CD4-positive, alpha-beta T cell treated with Interleukin-4 for 1 hour (primary cell): ENCODE data around the gene DUSP5.

ENCODE experiments used
- DNase-seq, 2 donors: peaks; one replicate each; pipeline ENCODE4 v3.0.0-alpha.2; 2020 to 2022

DUSP5 gene

DNA sequence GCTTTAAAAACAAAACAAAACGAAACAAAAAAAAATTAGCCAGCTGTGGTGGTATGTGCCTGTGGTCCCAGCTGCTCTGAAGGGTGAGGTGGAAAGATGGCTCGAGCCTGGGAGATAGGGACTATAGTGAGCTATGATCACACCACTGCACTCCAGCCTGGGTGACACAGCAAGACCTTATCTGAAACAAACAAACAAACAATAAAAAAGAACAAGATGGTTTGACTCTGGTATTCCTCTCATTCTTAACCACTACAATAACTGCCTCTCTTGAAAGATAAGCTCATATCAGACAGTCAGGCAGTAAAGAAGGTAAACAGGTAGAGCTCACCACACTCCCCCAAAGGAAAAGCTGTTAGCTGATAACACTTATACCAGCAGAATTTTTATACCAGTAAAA, 14.1 kb upstream of the DUSP5 start:
- no peak for DNase-seq

DNA sequence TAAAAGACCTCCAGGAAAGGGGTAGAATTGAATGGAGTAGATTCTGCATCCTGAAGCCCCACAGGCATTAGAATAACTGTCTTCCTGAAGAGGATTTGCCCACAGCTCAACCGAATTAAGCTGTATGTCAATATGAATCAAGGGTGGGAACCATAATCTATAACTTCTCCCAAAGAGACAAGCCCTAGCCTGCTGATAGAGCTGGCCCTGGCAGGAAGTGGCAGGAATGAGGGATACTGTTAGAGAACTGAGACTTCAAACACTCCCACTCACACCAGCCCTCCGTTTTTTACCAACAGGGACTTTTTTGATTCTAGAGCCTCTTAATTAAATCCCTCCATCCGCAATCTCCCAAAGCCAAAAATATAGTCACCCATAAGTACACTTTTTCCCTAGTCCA, 12.2 kb upstream of the DUSP5 start:
- no peak for DNase-seq

DNA sequence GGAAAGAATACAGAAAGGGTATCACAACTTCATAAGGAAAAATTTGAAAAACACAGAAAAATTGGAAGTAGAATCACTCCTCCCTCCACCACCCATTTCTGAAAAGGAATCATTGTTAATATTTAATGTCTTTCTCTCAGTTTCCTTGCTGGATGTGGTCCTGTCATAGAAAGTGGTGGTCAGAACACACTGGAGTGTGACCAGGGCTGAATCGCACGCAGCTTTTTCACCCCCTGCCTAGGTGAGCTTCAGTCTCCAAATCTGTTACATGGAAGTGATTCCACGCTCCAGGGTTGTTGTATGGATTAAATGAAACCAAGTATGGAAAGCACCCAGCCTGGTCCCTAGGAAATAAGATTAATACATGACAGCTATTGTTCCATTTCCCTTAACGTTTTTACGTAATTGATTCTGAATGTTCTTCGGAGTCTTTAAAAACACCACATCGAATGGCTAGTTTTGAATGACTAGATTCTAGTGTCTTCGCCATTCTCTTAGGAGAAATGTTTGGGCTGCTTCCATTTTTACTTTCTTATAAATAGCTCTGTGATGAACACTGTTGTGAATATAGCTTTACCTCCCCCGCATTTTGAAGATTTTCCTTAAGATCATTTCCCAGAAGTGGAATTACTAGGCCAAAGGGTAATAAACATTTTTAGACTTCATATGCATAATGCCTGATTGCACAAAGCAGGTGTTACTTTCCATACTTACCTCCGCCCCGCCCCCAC, 10.9 kb upstream of the DUSP5 start:
- no peak for DNase-seq

DNA sequence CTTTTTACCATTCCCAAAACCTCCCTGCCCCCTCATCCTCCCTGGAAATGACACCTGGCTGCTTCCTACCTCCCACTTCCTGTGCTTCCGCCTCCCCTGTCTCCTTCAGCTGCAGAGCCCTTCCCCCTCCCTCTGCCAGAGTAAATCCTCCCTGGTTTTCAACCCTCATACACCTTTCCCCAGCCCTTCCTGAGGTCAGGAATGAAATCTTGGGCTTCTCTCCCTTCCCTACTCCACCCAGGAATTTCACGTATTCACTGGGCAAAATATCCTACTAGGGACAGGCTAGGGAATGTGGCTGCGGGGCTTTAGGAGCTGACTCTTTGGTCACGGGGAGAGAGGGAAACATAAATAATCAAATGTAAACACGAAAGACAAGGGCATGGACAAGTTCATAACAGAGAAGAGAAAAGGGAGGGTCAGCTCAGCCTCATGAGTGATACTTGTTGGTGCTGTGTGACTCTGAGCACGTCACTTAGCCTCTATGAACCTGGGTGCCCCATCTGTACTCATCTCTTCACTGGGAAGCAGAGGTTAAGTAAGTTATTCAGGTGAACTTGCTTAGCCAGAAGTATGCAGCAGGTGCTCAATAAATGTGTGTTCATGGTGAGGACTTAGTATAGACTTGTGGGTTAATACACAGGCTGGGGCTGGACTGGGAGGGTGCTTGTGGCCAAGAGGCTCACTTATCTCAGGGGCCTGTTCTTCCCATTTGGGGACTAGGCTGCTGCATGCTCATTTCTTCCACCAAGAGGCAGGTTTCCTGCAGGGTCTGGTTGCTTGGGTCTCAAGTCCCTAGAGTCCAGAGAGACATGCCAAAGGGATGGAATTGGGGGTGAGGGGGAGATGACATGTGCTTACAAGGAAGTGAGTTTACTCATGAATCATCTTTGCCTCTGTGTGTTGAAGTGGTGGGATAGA, 10.0 kb upstream of the DUSP5 start:
- no peak for DNase-seq

DNA sequence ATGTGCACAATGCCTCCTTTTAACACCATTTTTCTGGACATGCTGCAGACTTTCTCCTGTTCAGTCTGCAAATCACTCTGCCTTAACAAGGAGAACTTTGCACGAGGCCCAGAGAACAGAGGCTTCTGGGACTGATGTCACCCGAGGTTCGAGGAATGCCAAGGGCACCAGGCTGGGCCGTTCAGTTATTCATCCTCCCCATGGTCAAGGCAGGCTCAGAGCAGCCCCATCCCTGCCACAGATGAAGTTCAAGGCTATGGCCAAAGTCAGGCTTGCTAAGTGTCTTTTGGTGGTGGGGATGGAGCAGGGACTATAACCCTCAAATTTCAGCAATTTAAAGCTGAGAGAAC, 9.4 kb upstream of the DUSP5 start:
- no peak for DNase-seq

DNA sequence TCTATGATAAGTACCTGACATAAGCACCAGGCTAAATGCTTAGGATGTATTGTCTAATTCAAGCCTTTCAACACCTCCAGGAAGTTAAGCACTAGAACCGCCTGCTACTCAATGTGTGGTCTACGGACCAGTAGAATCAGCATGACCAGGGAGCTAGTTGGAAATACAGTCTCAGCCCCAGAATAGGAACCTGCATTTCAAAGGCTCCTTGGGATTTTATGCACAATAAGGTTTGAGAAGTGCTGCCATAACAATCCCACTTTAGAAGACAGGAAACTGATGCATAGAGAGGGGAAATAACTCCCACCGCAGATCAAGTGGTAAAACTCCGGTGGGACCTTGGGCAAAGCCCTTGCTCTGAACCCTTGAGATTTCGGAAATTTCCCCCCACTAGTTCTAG, 8.8 kb upstream of the DUSP5 start:
- no peak for DNase-seq

GRCh38 chr10:110490640-110491039, 7.1 kb upstream of the DUSP5 start:
- no peak for DNase-seq

DNA sequence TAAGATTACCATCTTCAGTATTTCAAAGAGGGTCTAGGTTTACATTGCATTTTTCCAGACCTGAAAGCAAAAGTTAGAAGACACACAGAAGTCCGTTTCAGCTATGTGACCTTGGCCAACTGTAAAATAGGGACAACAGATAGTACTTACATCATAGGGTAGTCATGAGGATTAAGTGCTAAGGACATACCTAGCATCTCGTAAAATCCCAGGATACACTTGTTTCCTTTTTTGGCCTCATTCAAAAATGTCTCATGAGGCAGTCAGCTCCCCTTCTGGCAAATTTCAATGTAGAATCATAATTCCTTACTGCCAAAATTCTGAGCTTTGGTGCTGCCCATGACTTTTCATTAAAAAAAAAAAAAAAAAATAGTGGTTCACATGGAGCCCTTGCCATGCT, 6.4 kb upstream of the DUSP5 start:
- DNase-seq: no peak

- no peak for DNase-seq
Measured at GRCh38 chr10:110492069-110492822, 5.5 kb upstream of the DUSP5 start.

DNA sequence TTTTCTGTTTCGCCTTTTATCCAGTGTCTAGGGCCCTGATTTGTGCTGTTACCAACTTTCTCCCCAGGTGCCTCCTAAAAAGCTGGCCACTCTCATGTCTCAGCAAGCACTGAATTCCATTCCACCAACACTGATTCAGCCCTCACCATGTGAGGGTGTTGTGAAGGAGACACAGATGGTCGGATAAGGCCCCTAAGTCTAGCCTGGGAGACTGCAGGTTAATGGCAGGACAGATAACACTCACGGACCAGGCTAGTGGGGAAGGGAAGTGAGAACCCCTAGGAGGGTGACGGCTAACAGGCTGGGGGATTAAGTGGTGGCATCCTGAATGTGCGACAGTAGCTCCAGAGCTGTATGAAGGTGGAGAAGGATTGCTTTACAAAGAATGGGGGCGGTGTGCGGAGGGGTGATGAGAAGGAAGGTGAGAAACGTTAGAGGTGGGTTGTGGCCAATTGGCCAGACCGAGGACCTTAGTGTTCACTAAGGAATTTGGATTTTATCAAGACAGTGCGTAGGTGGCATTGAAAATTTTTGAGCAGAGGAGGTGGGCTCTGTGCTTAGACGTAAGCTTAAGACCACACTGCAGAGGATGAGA, 3.8 kb upstream of the DUSP5 start:
- DNase-seq: no peak

GRCh38 chr10:110494532-110494931, 3.2 kb upstream of the DUSP5 start:
- DNase-seq: no peak

GRCh38 chr10:110495731-110496552, 1.8 kb upstream of the DUSP5 start:
- peak; percentile 29 to 39 for DNase-seq

- DNase-seq: peak in 1 of 2 donors; percentile 28
Measured at GRCh38 chr10:110496553-110497437, 912 bp upstream of the DUSP5 start.

DNA sequence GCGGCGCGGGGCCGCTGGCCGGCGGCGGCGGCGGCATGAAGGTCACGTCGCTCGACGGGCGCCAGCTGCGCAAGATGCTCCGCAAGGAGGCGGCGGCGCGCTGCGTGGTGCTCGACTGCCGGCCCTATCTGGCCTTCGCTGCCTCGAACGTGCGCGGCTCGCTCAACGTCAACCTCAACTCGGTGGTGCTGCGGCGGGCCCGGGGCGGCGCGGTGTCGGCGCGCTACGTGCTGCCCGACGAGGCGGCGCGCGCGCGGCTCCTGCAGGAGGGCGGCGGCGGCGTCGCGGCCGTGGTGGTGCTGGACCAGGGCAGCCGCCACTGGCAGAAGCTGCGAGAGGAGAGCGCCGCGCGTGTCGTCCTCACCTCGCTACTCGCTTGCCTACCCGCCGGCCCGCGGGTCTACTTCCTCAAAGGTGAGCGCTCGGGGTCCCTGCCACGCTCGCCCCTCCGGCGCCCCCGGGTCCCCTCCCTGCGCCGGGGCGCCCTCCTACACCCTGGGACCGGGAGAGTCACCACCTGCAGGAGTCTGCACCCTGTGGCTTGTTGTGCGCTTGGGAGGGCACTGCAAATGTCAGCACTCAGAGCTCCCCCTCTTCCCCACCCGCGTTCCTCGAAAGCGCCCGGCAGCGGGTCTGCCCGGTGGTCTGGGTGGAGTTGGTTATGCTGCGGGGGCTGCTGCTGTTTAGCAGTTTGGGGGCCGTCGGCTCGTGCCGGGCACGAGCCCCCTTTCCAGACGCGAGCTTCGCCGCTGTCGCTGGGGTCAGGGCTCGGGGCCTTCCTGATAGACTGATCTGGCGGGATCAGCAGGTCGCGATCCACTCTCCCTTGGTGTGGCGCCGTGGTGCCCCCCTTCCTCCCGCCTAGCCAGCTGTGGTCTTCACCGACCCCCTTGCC, 627 bp downstream of the DUSP5 start:
- DNase-seq: peak; percentile 63 to 65

DNA sequence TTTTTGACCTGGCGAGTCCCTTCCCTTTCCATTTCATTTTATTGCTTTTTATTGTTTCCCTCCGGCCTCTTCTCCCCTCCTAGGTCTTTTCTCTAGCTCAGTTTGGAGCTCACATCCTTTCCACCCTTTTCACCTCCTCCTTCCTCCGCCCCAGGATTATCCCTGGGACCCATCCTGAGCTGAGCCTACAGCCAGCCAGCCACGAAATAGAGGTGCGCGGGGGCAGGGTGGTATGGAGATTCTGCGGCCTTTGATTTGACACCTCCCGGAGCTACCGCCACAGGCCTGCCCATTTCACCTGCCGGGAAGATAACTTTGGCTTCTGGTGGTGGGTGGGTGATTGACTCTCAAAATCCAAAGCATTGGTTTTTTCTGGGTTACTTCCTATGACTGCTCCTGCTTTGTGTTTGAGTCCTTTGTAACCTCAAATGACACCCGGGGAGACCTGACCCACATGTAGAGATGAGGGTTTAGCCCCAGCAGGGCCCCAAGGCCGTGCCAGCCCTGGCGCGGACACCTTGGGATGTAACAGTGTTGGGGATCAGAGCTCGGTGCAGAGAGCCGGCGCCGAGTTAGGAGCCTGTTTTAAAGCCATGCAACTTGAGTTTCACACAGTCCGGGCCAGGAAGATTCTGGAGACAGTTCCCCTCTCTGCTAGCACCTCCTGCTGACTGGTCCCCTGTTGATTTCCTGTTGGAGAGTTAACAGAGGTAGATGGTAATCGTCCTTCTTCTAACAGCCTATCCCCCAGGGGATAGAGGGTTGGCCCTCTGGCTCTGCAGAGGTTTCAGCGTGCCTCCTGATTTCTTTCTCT, 1.5 kb downstream of the DUSP5 start:
- peak; percentile 28 to 66 for DNase-seq

GRCh38 chr10:110499796-110500514, 2.2 kb downstream of the DUSP5 start:
- no peak for DNase-seq

- no peak for DNase-seq
Measured at GRCh38 chr10:110500515-110500905, 2.8 kb downstream of the DUSP5 start.

- DNase-seq: peak; percentile 70 to 73
Measured at GRCh38 chr10:110501142-110501937, 3.6 kb downstream of the DUSP5 start.
